Esophagus muscularis mucosa (tissue), 4 donors: ENCODE results near the gene SLC38A2. TPM values are rescaled to one million over a fixed set of nuclear protein-coding genes. Genes with fewer than 3 reads are reported as not detected.

Experiments
- DNase-seq: peaks from one replicate; pipeline ENCODE4 v3.0.0-alpha.2; 2017; ENCODE audit errors: extremely low spot score
- H3K27ac ChIP-seq, 4 donors: fragments of 200-600 bp; sonication (generic); replicated peaks in 1 of 4; 1 replicate in 3 of 4; 2 replicates in 1 of 4; pipeline ENCODE4 v1.5.1; 2016 to 2019; ENCODE audit warnings: mild to moderate bottlenecking in 1 of 4
- H3K27me3 ChIP-seq, 4 donors: fragments of 200-600 bp; sonication (generic); one replicate each; pipeline versions ENCODE4 v1.5.1 to v1.6.0; 2016 to 2019
- H3K36me3 ChIP-seq, 4 donors: fragments of 200-600 bp; sonication (generic); one replicate each; pipeline ENCODE4 v1.5.1; 2016 to 2019
- H3K4me1 ChIP-seq, 4 donors: fragments of 200-600 bp; sonication (generic); one replicate each; pipeline ENCODE4 v1.5.1; 2016 to 2019
- H3K4me3 ChIP-seq, 4 donors: fragments of 200-600 bp; sonication (generic); 1 replicate in 2 of 4; 2 replicates in 2 of 4; pipeline ENCODE4 v1.5.1; 2016 to 2019; ENCODE audit warnings: mild to moderate bottlenecking in 4 of 4, moderate library complexity in 1 of 4
- H3K9me3 ChIP-seq, 4 donors: fragments of 200-600 bp; sonication (generic); 1 replicate in 3 of 4; 2 replicates in 1 of 4; pipeline ENCODE4 v1.5.1; 2016 to 2019
- EP300 ChIP-seq: sonication (generic); formaldehyde crosslinking; IDR thresholded peaks from one replicate; pipeline ENCODE4 v1.6.1; 2017; ENCODE audit warnings: antibody characterized with exemption
- POLR2A ChIP-seq: fragments of 450-650 bp; IDR thresholded peaks from one replicate; pipeline ENCODE4 v1.6.1; 2017; ENCODE audit warnings: antibody characterized with exemption, moderate library complexity, mild to moderate bottlenecking, low read depth
- POLR2AphosphoS5 ChIP-seq, 2 donors: sonication (generic); formaldehyde crosslinking; IDR thresholded peaks; one replicate each; pipeline ENCODE4 v1.6.1; 2017; ENCODE audit warnings: antibody characterized with exemption in 2 of 2
- WGBS: methylation state at CpG from one replicate; pipeline ENCODE4 v1.1.5; 2018; 5-methylcytosine and 5-hydroxymethylcytosine counted together
- intact Hi-C: fragments of 100-400 bp; cut with DNase I; formaldehyde crosslinking; loops from one replicate; pipeline ENCODE4 v1.15.1; 2023
- total RNA-seq, 4 donors: library from RNA; depleted of rRNA; stranded (reverse); fragments of >200 nt; gene quantifications; one replicate each; pipeline versions ENCODE4 v1.1.0 to v1.2.1, GENCODE V29; 2016
- TF ChIP-seq, protein P1 (sequence below), 3 experiments: fragments of 200-600 bp in 2 of 3; fragments of 450-650 bp in 1 of 3; sonication (generic) in 2 of 3; IDR thresholded peaks; one replicate each; pipeline ENCODE4 v1.5.1; 2017 to 2019; ENCODE audit warnings: antibody characterized with exemption in 3 of 3, mild to moderate bottlenecking in 2 of 3, moderate library complexity in 1 of 3

SLC38A2 gene
- total RNA-seq, 4 donors from 2014 or later: 177 to 241 (median 225) TPM

DNA sequence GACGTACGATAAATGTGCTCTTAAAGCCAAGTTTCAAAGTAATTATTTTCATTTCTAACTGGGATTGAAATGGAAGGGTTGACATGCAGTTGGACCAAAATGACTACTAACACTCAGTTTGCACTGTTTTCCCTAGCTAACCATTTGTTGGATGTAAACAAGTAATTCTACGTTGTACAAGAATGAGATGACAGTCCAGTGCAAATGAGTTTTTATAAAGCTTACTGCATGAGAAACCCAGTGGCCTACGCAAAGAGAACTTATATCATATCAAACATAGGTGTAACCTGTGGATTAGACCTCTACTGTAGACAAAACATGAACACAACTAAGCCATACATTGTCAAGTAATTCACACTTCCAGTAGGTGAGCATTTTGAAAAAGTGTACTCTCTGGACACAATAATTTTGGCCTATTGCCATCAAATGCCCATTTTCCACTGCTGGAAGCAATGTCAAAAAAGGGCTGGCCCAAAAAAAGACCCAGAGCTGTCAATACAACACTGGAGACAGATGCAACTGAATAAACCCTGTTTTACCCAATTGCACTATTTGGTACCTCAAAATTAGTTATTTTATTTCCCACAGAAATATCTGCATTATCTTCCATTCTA lies 12.8 kb downstream of the SLC38A2 start:
- Histone ChIP-seq H3K27me3 (no peaks in the 10 kb centered on the region), H3K27ac (no peak overlapping the region), H3K4me3 (no peak overlapping the region), H3K36me3 (peaks cover 55 to 64% (median 63%) of the 10 kb centered on the region in 4 donors), H3K9me3 (no peaks in the 10 kb centered on the region), H3K4me1 (peaks cover 21 to 56% (median 49%) of the 10 kb centered on the region in 4 donors)
- TF ChIP-seq, protein P1, sequence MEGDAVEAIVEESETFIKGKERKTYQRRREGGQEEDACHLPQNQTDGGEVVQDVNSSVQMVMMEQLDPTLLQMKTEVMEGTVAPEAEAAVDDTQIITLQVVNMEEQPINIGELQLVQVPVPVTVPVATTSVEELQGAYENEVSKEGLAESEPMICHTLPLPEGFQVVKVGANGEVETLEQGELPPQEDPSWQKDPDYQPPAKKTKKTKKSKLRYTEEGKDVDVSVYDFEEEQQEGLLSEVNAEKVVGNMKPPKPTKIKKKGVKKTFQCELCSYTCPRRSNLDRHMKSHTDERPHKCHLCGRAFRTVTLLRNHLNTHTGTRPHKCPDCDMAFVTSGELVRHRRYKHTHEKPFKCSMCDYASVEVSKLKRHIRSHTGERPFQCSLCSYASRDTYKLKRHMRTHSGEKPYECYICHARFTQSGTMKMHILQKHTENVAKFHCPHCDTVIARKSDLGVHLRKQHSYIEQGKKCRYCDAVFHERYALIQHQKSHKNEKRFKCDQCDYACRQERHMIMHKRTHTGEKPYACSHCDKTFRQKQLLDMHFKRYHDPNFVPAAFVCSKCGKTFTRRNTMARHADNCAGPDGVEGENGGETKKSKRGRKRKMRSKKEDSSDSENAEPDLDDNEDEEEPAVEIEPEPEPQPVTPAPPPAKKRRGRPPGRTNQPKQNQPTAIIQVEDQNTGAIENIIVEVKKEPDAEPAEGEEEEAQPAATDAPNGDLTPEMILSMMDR (IDR thresholded peaks at IDR 0.05): no peak
- TF ChIP-seq POLR2AphosphoS5 (IDR thresholded peaks at IDR 0.05) (peak in 1 of 2 donors; percentile 33), POLR2A (no peak), EP300 (no peak)
- 86% methylated on average over 4 of the region's 4 CpGs for WGBS
- intact Hi-C loops: loop anchor here (5.0 to 10.0 kb wide), 2 partner anchors 207 to 235 kb away; no protein-coding TSS in a partner anchor
- no peak for DNase-seq

DNA sequence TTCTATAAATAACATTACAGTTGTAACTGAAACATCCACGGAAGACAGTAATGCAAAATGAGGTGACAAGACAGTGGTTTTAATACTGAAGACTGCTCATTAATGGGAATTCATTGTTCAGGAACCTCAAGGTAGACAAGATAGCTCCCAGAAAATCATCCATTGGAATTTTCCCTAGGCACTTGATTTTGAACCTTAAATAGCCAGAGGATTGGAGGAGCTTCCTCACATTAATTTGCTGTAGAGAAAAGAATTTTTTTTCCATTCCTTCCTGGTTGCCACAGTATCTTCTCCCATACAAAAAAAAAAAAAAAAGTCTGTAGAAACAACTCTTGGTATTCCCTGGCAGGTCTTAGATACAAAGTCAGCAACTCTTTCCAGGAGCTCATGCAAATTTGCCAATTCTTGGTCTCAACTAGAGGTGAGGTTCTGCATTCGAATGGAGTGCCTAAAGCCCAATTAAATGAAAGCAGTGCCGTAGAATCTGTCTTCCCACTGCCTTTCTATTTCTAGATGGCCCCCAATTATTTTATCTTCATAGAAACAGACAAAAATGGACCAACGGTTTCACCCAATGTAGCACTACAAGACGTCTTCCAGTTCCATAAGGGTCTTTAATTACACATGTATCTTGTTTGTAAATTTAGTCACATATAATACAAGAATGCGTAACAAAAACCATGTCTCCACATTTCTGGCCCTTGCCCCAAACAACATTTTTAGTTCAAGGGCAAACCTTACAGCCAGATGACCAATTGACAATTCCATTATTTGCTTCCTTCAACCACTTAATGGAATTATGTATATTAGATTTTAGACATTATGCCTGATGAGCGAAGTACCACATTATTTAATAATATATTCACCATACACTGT lies 13.5 kb downstream of the SLC38A2 start:
- intact Hi-C loops: no loop called here
- H3K36me3 ChIP-seq: peaks cover 47 to 56% (median 56%) of the 10 kb centered on the region in 4 donors

GRCh38 chr12:46358325-46358700 lies 14.3 kb downstream of the SLC38A2 start:
- Histone ChIP-seq H3K27ac (no peak overlapping the region), H3K36me3 (peaks cover 40 to 49% (median 48%) of the 10 kb centered on the region in 4 donors), H3K27me3 (no peaks in the 10 kb centered on the region), H3K4me3 (no peak overlapping the region), H3K4me1 (peaks cover 7 to 41% (median 34%) of the 10 kb centered on the region in 4 donors), H3K9me3 (no peaks in the 10 kb centered on the region)
- intact Hi-C loops: no loop called here
- TF ChIP-seq EP300 (no peak), POLR2A (no peak), POLR2AphosphoS5 (IDR thresholded peaks at IDR 0.05) (no peak)
- TF ChIP-seq, protein P1 (IDR thresholded peaks at IDR 0.05): no peak
- DNase-seq: no peak

More for the DNA sequence above, 13.5 kb downstream of the SLC38A2 start:
- TF ChIP-seq POLR2A (no peak), POLR2AphosphoS5 (IDR thresholded peaks at IDR 0.05) (no peak), EP300 (no peak)
- TF ChIP-seq, protein P1 (IDR thresholded peaks at IDR 0.05): no peak
- WGBS: 79% methylated on average over 7 of the region's 7 CpGs
- no peaks in the 10 kb centered on the region for H3K27me3 ChIP-seq
- H3K4me1 ChIP-seq: peaks cover 14 to 49% (median 41%) of the 10 kb centered on the region in 4 donors
- H3K9me3 ChIP-seq: no peaks in the 10 kb centered on the region
- no peak for DNase-seq
- no peak overlapping the region for H3K4me3 ChIP-seq
- H3K27ac ChIP-seq: no peak overlapping the region

- Histone ChIP-seq H3K9me3 (no peaks in the 10 kb centered on the region), H3K4me3 (no peak overlapping the region), H3K4me1 (peaks cover 4 to 35% (median 28%) of the 10 kb centered on the region in 4 donors), H3K27me3 (no peaks in the 10 kb centered on the region), H3K27ac (peak overlapping the region in 1 of 4 donors; percentile 11), H3K36me3 (peaks cover 34 to 43% (median 42%) of the 10 kb centered on the region in 4 donors)
- intact Hi-C loops: no loop called here
- DNase-seq: no peak
- 40% methylated on average over 6 of the region's 6 CpGs for WGBS
- TF ChIP-seq POLR2A (no peak), POLR2AphosphoS5 (IDR thresholded peaks at IDR 0.05) (peak in 1 of 2 donors; percentile 33)
These were observed 14.9 kb downstream of the SLC38A2 start for GRCh38 chr12:46357438-46358324.
